H9 (cell line): ENCODE results near the gene MINDY4. TPM values are rescaled to one million over a fixed set of nuclear protein-coding genes. Genes with fewer than 3 reads are reported as not detected.

ENCODE experiments used
- DNase-seq: peaks from one replicate; pipeline ENCODE4 v3.0.0-alpha.2; 2017
- H2AFZ ChIP-seq: one replicate; pipeline ENCODE4 v1.6.1; 2013; ENCODE audit warnings: mild to moderate bottlenecking, low read length, control low read depth, moderate library complexity
- H2AK5ac ChIP-seq: 2 replicates; pipeline ENCODE4 v1.6.1; 2013; ENCODE audit warnings: low read length, control low read depth, mixed read lengths; ENCODE audit not compliant: insufficient read length
- H2BK120ac ChIP-seq: one replicate; pipeline ENCODE4 v1.6.1; 2013; ENCODE audit warnings: low read depth, mild to moderate bottlenecking, low read length, control low read depth, inconsistent platforms; ENCODE audit not compliant: poor library complexity, severe bottlenecking
- H2BK12ac ChIP-seq: 2 replicates; pipeline ENCODE4 v1.6.1; 2013; ENCODE audit warnings: low read length, control low read depth, mixed read lengths, low read depth; ENCODE audit not compliant: insufficient read length
- H2BK15ac ChIP-seq: 2 replicates; pipeline ENCODE4 v1.6.1; 2013; ENCODE audit warnings: low read depth, low read length, control low read depth
- H2BK20ac ChIP-seq: one replicate; pipeline ENCODE4 v1.6.1; 2013; ENCODE audit warnings: low read depth, mild to moderate bottlenecking, low read length, control low read depth, inconsistent platforms; ENCODE audit not compliant: poor library complexity, severe bottlenecking
- H2BK5ac ChIP-seq: 2 replicates; pipeline ENCODE4 v1.6.1; 2013; ENCODE audit warnings: low read length, control low read depth, mixed read lengths; ENCODE audit not compliant: insufficient read length
- H3K14ac ChIP-seq: 2 replicates; pipeline ENCODE4 v1.6.1; 2013; ENCODE audit warnings: low read length, control low read depth; ENCODE audit not compliant: insufficient read depth
- H3K18ac ChIP-seq: 2 replicates; pipeline ENCODE4 v1.6.1; 2013; ENCODE audit warnings: low read depth, mild to moderate bottlenecking, mixed read lengths, low read length, control low read depth; ENCODE audit not compliant: insufficient read length
- H3K23ac ChIP-seq: 2 replicates; pipeline ENCODE4 v1.6.1; 2013; ENCODE audit warnings: low read length, control low read depth, mixed read lengths, low read depth; ENCODE audit not compliant: insufficient read length
- H3K23me2 ChIP-seq: 2 replicates; pipeline ENCODE4 v1.6.1; 2013; ENCODE audit warnings: low read depth, mild to moderate bottlenecking, mixed read lengths, low read length, control low read depth; ENCODE audit not compliant: insufficient read length, poor library complexity, severe bottlenecking
- H3K27ac ChIP-seq: 2 replicates; pipeline ENCODE4 v1.5.1; 2013; ENCODE audit warnings: low read length, control low read depth, mixed read lengths, low read depth; ENCODE audit not compliant: insufficient read length
- H3K27me3 ChIP-seq: 2 replicates; pipeline ENCODE4 v1.6.1; 2013; ENCODE audit warnings: low read length, control low read depth, inconsistent platforms; ENCODE audit not compliant: insufficient read depth
- H3K4ac ChIP-seq: 2 replicates; pipeline ENCODE4 v1.6.1; 2013; ENCODE audit warnings: low read depth, mild to moderate bottlenecking, control low read depth, inconsistent platforms, low read length, moderate library complexity
- H3K4me1 ChIP-seq: 2 replicates; pipeline ENCODE4 v1.6.1; 2013; ENCODE audit warnings: low read length, control low read depth, inconsistent platforms; ENCODE audit not compliant: insufficient read depth
- H3K4me2 ChIP-seq: 2 replicates; pipeline ENCODE4 v1.6.1; 2013; ENCODE audit warnings: low read length, control low read depth, mixed read lengths; ENCODE audit not compliant: insufficient read length, insufficient read depth
- H3K56ac ChIP-seq: 2 replicates; pipeline ENCODE4 v1.6.1; 2013; ENCODE audit warnings: low read depth, mild to moderate bottlenecking, mixed read lengths, low read length, control low read depth; ENCODE audit not compliant: insufficient read length
- H3K79me1 ChIP-seq: 2 replicates; pipeline ENCODE4 v1.6.1; 2013; ENCODE audit warnings: low read depth, mild to moderate bottlenecking, moderate library complexity, low read length, control low read depth, inconsistent platforms; ENCODE audit not compliant: insufficient read depth, poor library complexity, severe bottlenecking
- H3K79me2 ChIP-seq: 2 replicates; pipeline ENCODE4 v1.6.1; 2013; ENCODE audit warnings: low read length, control low read depth, inconsistent platforms; ENCODE audit not compliant: insufficient read depth
- H3K9ac ChIP-seq: 2 replicates; pipeline ENCODE4 v1.6.1; 2013; ENCODE audit warnings: low read length, control low read depth, mixed read lengths; ENCODE audit not compliant: insufficient read length; ENCODE audit errors: extremely low read depth
- H3K9me3 ChIP-seq: one replicate; pipeline ENCODE4 v1.6.1; 2013; ENCODE audit warnings: low read depth, low read length, inconsistent platforms; ENCODE audit not compliant: control insufficient read depth
- H3T11ph ChIP-seq: one replicate; pipeline ENCODE4 v1.6.1; 2013; ENCODE audit warnings: mild to moderate bottlenecking, low read length, control low read depth, inconsistent platforms
- H4K20me1 ChIP-seq: one replicate; pipeline ENCODE4 v1.6.1; 2013; ENCODE audit not compliant: control insufficient read depth, insufficient read length, insufficient read depth
- H4K5ac ChIP-seq: 2 replicates; pipeline ENCODE4 v1.6.1; 2013; ENCODE audit warnings: low read depth, mild to moderate bottlenecking, mixed read lengths, low read length, control low read depth; ENCODE audit not compliant: insufficient read length
- H4K8ac ChIP-seq: replicated peaks from 2 replicates; pipeline ENCODE4 v1.6.1; 2013; ENCODE audit warnings: low read length, control low read depth, mixed read lengths, low read depth; ENCODE audit not compliant: insufficient read length
- H4K91ac ChIP-seq: 2 replicates; pipeline ENCODE4 v1.6.1; 2013; ENCODE audit warnings: low read depth, mild to moderate bottlenecking, moderate library complexity, mixed read lengths, low read length, control low read depth; ENCODE audit not compliant: insufficient read length
- H3K27ac Mint-ChIP-seq, 3 experiments: 2 replicates in 2 of 3; 3 replicates in 1 of 3; pipeline ENCODE4 v1.8.0; 2020 to 2021; ENCODE audit warnings: mixed read lengths in 3 of 3, mild to moderate bottlenecking in 1 of 3, moderate library complexity in 1 of 3
- H3K27me3 Mint-ChIP-seq: 2 replicates; pipeline ENCODE4 v1.8.0; 2021; ENCODE audit warnings: low read depth, mild to moderate bottlenecking, moderate library complexity, mixed read lengths
- H3K36me3 Mint-ChIP-seq, 3 experiments: 2 replicates in 2 of 3; 3 replicates in 1 of 3; pipeline ENCODE4 v1.8.0; 2020 to 2021; ENCODE audit warnings: low read depth in 3 of 3, mixed read lengths in 3 of 3; ENCODE audit not compliant: insufficient read depth in 1 of 3
- H3K4me1 Mint-ChIP-seq, 2 experiments: 2 replicates each; pipeline ENCODE4 v1.8.0; 2020; ENCODE audit warnings: mixed read lengths in 2 of 2
- H3K4me3 Mint-ChIP-seq, 2 experiments: 2 replicates in 1 of 2; 3 replicates in 1 of 2; pipeline ENCODE4 v1.8.0; 2020 to 2021; ENCODE audit warnings: mild to moderate bottlenecking in 2 of 2, mixed read lengths in 2 of 2, moderate library complexity in 1 of 2
- H3K9me3 Mint-ChIP-seq, 2 experiments: 2 replicates in 1 of 2; 3 replicates in 1 of 2; pipeline ENCODE4 v1.8.0; 2020; ENCODE audit warnings: mild to moderate bottlenecking in 2 of 2, mixed read lengths in 2 of 2, moderate library complexity in 1 of 2
- CTCF ChIP-seq: fragments of 200-600 bp; sonication (generic); conservative IDR thresholded peaks from 3 replicates; pipeline ENCODE4 v1.8.0; 2021; ENCODE audit warnings: antibody characterized with exemption, mild to moderate bottlenecking
- WGBS: extraction: QIAGEN DNeasy Blood & Tissue Kit; methylation state at CpG from one replicate; pipeline ENCODE4 v1.1.7; 2013; ENCODE audit warnings: missing lambda C conversion rate, low lambda C conversion rate, mixed read lengths; ENCODE audit not compliant: insufficient read length; ENCODE audit errors: extremely low coverage; 5-methylcytosine and 5-hydroxymethylcytosine counted together
- total RNA-seq: library from RNA; stranded (reverse); gene quantifications from 2 replicates; pipeline ENCODE4 v1.2.1, GENCODE V29; 2021

Gene MINDY4
- total RNA-seq, 1 experiment from 2014 or later = 3.1 TPM

GRCh38 chr7:30851651-30852307, 80.6 kb downstream of the MINDY4 start:
- H3K27me3 ChIP-seq = 0 out of 2 replicates have a peak, but pooled peaks cover 3% of the 10 kb centered on the region
- H4K8ac ChIP-seq = no peak overlapping the region
- no peak for TF ChIP-seq CTCF
- H3K18ac ChIP-seq = no peak overlapping the region
- no peak overlapping the region for H2BK5ac ChIP-seq
- H3K56ac ChIP-seq = no peak overlapping the region
- no peaks in the 10 kb centered on the region for H3K9me3 ChIP-seq
- Mint-ChIP-seq H3K9me3 (no peaks in the 10 kb centered on the region), H3K27me3 (no peaks in the 10 kb centered on the region; the same call in 1 of the 2 replicates), H3K27ac (peak overlapping the region in 1 of 3 experiments; percentile 40; a peak in 1 of 7 replicates), H3K4me3 (0 out of 5 replicates have a peak overlapping the region, but pooled peaks of 1 of the 2 experiments have one; percentile 5), H3K36me3 (no peaks in the 10 kb centered on the region; a peak in 1 of 7 replicates), H3K4me1 (peaks cover 14 to 22% of the 10 kb centered on the region in 2 experiments)
- H2AFZ ChIP-seq = no peak overlapping the region
- DNase-seq = no peak
- H2BK15ac ChIP-seq = no peak overlapping the region
- no peak overlapping the region for H2AK5ac ChIP-seq
- no peak overlapping the region for H3K23ac ChIP-seq
- no peak overlapping the region for H3T11ph ChIP-seq
- H2BK12ac ChIP-seq = no peak overlapping the region
- no peaks in the 10 kb centered on the region for H3K79me1 ChIP-seq
- no peaks in the 10 kb centered on the region for H4K20me1 ChIP-seq
- H3K4me2 ChIP-seq = no peak overlapping the region
- no CpG with 5 or more reads among the region's 12 CpGs for WGBS
- H4K5ac ChIP-seq = no peak overlapping the region
- no peak overlapping the region for H3K27ac ChIP-seq
- H2BK120ac ChIP-seq = no peak overlapping the region
- H3K4ac ChIP-seq = no peak overlapping the region
- no peak overlapping the region for H3K14ac ChIP-seq
- H3K79me2 ChIP-seq = no peaks in the 10 kb centered on the region
- no peak overlapping the region for H4K91ac ChIP-seq
- no peaks in the 10 kb centered on the region for H3K4me1 ChIP-seq
- no peak overlapping the region for H2BK20ac ChIP-seq
- no peak overlapping the region for H3K9ac ChIP-seq
- H3K23me2 ChIP-seq = no peaks in the 10 kb centered on the region
